PC-9 (cell line): ENCODE measurements around the gene SLC2A2.

Experiments
- EZH2 ChIP-seq: fragments of 200-600 bp; sonication (generic); IDR thresholded peaks from 2 replicates; pipeline ENCODE4 v1.8.0; 2017; ENCODE audit warnings: antibody characterized with exemption, low read depth
- TF ChIP-seq, protein P1 (sequence below): fragments of 200-600 bp; sonication (generic); conservative IDR thresholded peaks from 2 replicates; pipeline ENCODE4 v1.6.1; 2017; ENCODE audit warnings: mixed run types, antibody characterized with exemption, mild to moderate bottlenecking, moderate library complexity

DNA sequence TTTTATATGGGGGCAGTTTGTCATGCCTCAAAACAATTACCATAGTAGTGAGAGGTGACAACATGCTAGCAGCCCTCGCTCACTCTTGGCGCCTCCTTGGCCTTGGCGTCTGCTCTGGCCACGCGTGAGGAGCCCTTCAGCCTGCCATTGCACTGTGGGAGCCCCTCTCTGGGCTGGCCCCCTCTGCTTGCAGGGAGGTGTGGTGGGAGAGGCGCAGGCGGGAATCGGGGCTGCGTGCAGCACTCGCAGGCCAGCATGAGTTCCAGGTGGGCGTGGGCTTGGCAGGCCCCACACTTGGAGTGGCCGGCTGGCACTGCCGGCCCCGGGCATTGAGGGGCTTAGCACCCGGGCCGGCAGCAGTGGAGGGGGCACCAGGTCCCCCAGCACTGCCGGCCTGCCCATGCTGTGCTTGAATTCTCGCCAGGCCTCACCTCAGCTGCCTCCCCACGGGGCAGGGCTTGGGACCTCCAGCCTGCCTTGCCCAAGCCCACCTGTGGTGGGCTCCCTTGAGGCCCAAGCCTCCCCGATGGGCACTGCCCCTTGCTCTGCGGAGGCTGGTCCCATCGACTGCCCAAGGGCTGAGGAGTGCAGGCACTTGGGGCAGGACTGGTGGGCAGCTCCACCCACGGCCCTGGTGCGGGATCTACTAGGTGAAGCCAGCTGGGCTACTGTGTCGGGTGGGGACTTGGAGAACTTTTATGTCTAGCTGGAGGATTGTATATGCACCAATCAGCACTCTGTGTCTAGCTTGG, 79.3 kb downstream of the SLC2A2 start:
- TF ChIP-seq, protein P1, sequence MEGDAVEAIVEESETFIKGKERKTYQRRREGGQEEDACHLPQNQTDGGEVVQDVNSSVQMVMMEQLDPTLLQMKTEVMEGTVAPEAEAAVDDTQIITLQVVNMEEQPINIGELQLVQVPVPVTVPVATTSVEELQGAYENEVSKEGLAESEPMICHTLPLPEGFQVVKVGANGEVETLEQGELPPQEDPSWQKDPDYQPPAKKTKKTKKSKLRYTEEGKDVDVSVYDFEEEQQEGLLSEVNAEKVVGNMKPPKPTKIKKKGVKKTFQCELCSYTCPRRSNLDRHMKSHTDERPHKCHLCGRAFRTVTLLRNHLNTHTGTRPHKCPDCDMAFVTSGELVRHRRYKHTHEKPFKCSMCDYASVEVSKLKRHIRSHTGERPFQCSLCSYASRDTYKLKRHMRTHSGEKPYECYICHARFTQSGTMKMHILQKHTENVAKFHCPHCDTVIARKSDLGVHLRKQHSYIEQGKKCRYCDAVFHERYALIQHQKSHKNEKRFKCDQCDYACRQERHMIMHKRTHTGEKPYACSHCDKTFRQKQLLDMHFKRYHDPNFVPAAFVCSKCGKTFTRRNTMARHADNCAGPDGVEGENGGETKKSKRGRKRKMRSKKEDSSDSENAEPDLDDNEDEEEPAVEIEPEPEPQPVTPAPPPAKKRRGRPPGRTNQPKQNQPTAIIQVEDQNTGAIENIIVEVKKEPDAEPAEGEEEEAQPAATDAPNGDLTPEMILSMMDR, result no peak
- TF ChIP-seq EZH2, result no peak
